ENCODE results near the gene KCTD8.

- TF ChIP-seq POLR2A (IDR thresholded peaks at IDR 0.05), result no peak
- TF ChIP-seq, protein P1, sequence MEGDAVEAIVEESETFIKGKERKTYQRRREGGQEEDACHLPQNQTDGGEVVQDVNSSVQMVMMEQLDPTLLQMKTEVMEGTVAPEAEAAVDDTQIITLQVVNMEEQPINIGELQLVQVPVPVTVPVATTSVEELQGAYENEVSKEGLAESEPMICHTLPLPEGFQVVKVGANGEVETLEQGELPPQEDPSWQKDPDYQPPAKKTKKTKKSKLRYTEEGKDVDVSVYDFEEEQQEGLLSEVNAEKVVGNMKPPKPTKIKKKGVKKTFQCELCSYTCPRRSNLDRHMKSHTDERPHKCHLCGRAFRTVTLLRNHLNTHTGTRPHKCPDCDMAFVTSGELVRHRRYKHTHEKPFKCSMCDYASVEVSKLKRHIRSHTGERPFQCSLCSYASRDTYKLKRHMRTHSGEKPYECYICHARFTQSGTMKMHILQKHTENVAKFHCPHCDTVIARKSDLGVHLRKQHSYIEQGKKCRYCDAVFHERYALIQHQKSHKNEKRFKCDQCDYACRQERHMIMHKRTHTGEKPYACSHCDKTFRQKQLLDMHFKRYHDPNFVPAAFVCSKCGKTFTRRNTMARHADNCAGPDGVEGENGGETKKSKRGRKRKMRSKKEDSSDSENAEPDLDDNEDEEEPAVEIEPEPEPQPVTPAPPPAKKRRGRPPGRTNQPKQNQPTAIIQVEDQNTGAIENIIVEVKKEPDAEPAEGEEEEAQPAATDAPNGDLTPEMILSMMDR (IDR thresholded peaks at IDR 0.05), result no peak
- TF ChIP-seq EP300 (IDR thresholded peaks at IDR 0.05), result no peak
Observed at GRCh38 chr4:44146516-44146915, 302.1 kb downstream of the KCTD8 start.
